Hepatocyte (in vitro differentiated cells): Measurements from ENCODE around the gene ITPR2. TPM values are rescaled to one million over a fixed set of nuclear protein-coding genes. Genes with fewer than 3 reads are reported as not detected.
A peak's percentile ranks its signal among the peaks of the same experiment; 100 is the strongest.

Experiments
- DNase-seq: peaks from one replicate; pipeline ENCODE4 v3.0.0-alpha.2; 2016; ENCODE audit warnings: low spot score
- H2AFZ ChIP-seq: fragments of 200-600 bp; sonication (generic); 2 replicates; pipeline ENCODE4 v1.6.0; 2016; ENCODE audit warnings: antibody characterized with exemption, mild to moderate bottlenecking
- H3K27ac ChIP-seq: fragments of 200-600 bp; sonication (generic); 2 replicates; pipeline ENCODE4 v1.5.1; 2016; ENCODE audit warnings: mild to moderate bottlenecking
- H3K27me3 ChIP-seq: fragments of 200-600 bp; sonication (generic); 2 replicates; pipeline ENCODE4 v1.6.1; 2016
- H3K36me3 ChIP-seq: fragments of 200-600 bp; sonication (generic); replicated peaks from 2 replicates; pipeline ENCODE4 v1.5.1; 2016; ENCODE audit warnings: low read depth; ENCODE audit not compliant: insufficient read depth
- H3K4me1 ChIP-seq: fragments of 200-600 bp; sonication (generic); 2 replicates; pipeline ENCODE4 v1.5.1; 2016; ENCODE audit warnings: mild to moderate bottlenecking, moderate library complexity; ENCODE audit not compliant: insufficient read depth
- H3K4me2 ChIP-seq: fragments of 200-600 bp; sonication (generic); 2 replicates; pipeline ENCODE4 v1.6.0; 2016
- H3K4me3 ChIP-seq: fragments of 200-600 bp; sonication (generic); 2 replicates; pipeline ENCODE4 v1.5.1; 2016; ENCODE audit warnings: mild to moderate bottlenecking
- H3K79me2 ChIP-seq: fragments of 200-600 bp; sonication (generic); 2 replicates; pipeline ENCODE4 v1.6.0; 2017; ENCODE audit warnings: mild to moderate bottlenecking
- H3K9me2 ChIP-seq: fragments of 200-600 bp; sonication (generic); replicated peaks from 2 replicates; pipeline ENCODE4 v1.6.0; 2017; ENCODE audit warnings: mild to moderate bottlenecking; ENCODE audit not compliant: insufficient read depth
- H3K9me3 ChIP-seq: fragments of 200-600 bp; sonication (generic); 2 replicates; pipeline ENCODE4 v1.5.1; 2016; ENCODE audit warnings: low read depth, mild to moderate bottlenecking
- H4K20me1 ChIP-seq: fragments of 200-600 bp; sonication (generic); 2 replicates; pipeline ENCODE4 v1.6.0; 2016; ENCODE audit warnings: mild to moderate bottlenecking; ENCODE audit not compliant: insufficient read depth, poor library complexity, severe bottlenecking
- EZH2 ChIP-seq: fragments of 200-600 bp; sonication (generic); IDR thresholded peaks from 2 replicates; pipeline ENCODE4 v1.6.1; 2016; ENCODE audit warnings: antibody characterized with exemption, mild to moderate bottlenecking, borderline replicate concordance
- EZH2phosphoT487 ChIP-seq: fragments of 200-600 bp; sonication (generic); IDR thresholded peaks from one replicate; pipeline ENCODE4 v1.6.1; 2018; ENCODE audit warnings: antibody characterized with exemption, mild to moderate bottlenecking, low read depth, moderate library complexity; ENCODE audit not compliant: unreplicated experiment, severe bottlenecking
- WGBS: methylation state at CpG from one replicate; pipeline ENCODE4 v1.1.6; 2016; ENCODE audit warnings: low lambda C conversion rate; ENCODE audit errors: missing lambda C conversion rate; 5-methylcytosine and 5-hydroxymethylcytosine counted together
- polyA plus RNA-seq: library from polyadenylated mRNA; unstranded; fragments of >200 nt; fragmentation: Nextera tagmentation; extraction: Ambion mirVana; gene quantifications from 2 replicates; pipeline ENCODE4 v1.2.1, GENCODE V29; 2016
- total RNA-seq: library from RNA; depleted of rRNA; stranded (reverse); fragments of >200 nt; gene quantifications from 2 replicates; pipeline ENCODE4 v1.2.3, GENCODE V29; 2014
- TF ChIP-seq, protein P1 (sequence below): fragments of 200-600 bp; sonication (generic); IDR thresholded peaks from 2 replicates; pipeline ENCODE4 v1.5.1; 2016; ENCODE audit warnings: antibody characterized with exemption, mild to moderate bottlenecking; ENCODE audit not compliant: poor library complexity

The ITPR2 gene
- total and polyA plus RNA-seq, 2 experiments from 2014 or later = 22.0 to 51.4 TPM

DNA sequence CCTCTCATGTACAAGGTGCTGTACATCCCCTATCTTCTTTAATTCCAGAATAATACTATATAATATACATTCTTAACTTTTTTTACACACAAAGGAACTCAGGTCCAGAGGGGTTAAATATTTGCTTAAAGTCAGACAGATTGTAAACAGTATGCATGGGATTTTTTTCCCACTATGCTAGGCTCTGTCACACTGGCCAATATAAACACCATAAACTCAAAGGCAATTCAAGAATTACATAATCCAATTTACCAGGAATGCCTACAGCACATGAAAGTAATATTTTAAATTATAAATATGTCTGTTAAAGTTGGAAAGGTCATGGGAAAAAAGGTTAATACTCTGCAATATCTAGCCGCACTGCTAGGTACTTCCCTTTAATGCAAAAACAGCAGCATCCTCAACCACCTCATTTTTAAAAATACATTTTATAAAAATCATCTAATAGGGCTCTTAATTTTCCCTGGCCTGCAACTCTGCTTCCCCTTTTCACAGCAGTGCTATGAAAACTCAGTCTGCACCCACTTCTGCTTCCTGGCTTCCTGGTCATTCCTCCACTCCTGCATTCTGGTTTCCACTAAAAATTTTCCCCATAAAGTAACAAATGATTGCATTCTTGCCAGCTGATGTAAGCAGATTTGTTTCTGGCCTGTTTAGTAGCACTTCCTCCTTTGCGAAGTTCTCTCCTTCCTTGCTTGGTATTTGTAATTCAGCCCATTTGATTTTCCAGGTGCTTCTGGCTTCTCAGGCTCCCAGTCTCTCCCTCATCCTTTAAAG, 128.1 kb downstream of the ITPR2 start:
- TF ChIP-seq EZH2phosphoT487 (no peak), EZH2 (no peak)
- TF ChIP-seq, protein P1, sequence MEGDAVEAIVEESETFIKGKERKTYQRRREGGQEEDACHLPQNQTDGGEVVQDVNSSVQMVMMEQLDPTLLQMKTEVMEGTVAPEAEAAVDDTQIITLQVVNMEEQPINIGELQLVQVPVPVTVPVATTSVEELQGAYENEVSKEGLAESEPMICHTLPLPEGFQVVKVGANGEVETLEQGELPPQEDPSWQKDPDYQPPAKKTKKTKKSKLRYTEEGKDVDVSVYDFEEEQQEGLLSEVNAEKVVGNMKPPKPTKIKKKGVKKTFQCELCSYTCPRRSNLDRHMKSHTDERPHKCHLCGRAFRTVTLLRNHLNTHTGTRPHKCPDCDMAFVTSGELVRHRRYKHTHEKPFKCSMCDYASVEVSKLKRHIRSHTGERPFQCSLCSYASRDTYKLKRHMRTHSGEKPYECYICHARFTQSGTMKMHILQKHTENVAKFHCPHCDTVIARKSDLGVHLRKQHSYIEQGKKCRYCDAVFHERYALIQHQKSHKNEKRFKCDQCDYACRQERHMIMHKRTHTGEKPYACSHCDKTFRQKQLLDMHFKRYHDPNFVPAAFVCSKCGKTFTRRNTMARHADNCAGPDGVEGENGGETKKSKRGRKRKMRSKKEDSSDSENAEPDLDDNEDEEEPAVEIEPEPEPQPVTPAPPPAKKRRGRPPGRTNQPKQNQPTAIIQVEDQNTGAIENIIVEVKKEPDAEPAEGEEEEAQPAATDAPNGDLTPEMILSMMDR = no peak
- no peaks in the 10 kb centered on the region for H3K36me3 ChIP-seq
- no peaks in the 10 kb centered on the region for H3K27me3 ChIP-seq
- H3K4me2 ChIP-seq = peak overlapping the region; percentile 13
- H4K20me1 ChIP-seq = no peaks in the 10 kb centered on the region
- no peak overlapping the region for H3K4me3 ChIP-seq
- no peaks in the 10 kb centered on the region for H3K9me3 ChIP-seq
- H2AFZ ChIP-seq = no peak overlapping the region
- H3K27ac ChIP-seq = peak overlapping the region; percentile 9
- H3K79me2 ChIP-seq = no peaks in the 10 kb centered on the region
- DNase-seq = no peak
- peaks cover 8% of the 10 kb centered on the region for H3K4me1 ChIP-seq
- 24% methylated on average over 2 of the region's 2 CpGs for WGBS
- no peaks in the 10 kb centered on the region for H3K9me2 ChIP-seq

DNA sequence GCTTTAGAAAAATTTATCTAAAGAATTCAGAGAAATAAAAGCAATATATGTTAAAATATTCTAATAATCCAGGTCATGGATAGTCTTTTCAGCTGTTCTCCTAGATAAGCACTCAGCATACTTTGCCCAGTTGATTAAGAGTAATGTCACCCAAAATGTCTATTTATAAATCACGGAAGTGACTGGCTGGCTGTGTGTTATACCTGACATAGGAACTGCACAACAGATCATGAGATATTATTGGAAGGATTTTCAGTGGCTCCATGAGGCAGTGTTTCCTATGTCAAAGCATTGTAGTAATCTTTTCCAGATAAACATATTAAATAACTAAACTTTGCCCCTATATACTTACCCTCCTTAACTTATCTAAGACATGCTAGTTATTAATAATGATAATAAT, 128.8 kb downstream of the ITPR2 start:
- TF ChIP-seq EZH2phosphoT487 (no peak), EZH2 (no peak)
- TF ChIP-seq, protein P1 = no peak
- no peak for DNase-seq
- Histone ChIP-seq H3K27ac (no peak overlapping the region), H3K27me3 (no peaks in the 10 kb centered on the region), H4K20me1 (no peaks in the 10 kb centered on the region), H3K9me3 (no peaks in the 10 kb centered on the region), H3K79me2 (no peaks in the 10 kb centered on the region), H3K36me3 (no peaks in the 10 kb centered on the region), H3K4me2 (no peak overlapping the region), H3K4me3 (no peak overlapping the region), H3K4me1 (peaks cover 8% of the 10 kb centered on the region), H3K9me2 (no peaks in the 10 kb centered on the region), H2AFZ (no peak overlapping the region)
- WGBS = 80% methylated on average over 1 of the region's 1 CpG

DNA sequence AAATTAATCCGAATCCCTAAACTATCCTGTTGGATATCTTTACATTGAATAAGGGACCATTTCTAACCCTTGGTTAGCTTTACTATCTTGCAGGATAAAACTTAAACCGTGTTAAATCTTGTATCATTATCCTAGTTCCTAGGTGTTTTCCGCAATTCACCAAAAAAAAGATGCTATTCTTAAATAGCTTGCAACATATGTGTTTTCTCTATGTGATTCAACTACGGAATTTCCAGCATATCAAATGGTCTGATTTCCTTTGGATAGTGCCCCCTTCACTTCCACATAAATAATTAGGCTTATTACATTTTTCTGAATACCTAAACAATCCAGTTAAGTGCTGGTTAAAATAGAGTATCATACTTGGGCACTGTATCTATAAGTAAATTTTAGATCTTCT, 130.3 kb downstream of the ITPR2 start:
- TF ChIP-seq EZH2 (no peak), EZH2phosphoT487 (no peak)
- TF ChIP-seq, protein P1 = no peak
- Histone ChIP-seq H3K79me2 (no peaks in the 10 kb centered on the region), H2AFZ (no peak overlapping the region), H3K27me3 (no peaks in the 10 kb centered on the region), H3K4me2 (no peak overlapping the region), H3K9me2 (no peaks in the 10 kb centered on the region), H4K20me1 (no peaks in the 10 kb centered on the region), H3K27ac (no peak overlapping the region), H3K9me3 (no peaks in the 10 kb centered on the region), H3K36me3 (no peaks in the 10 kb centered on the region), H3K4me1 (peaks cover 8% of the 10 kb centered on the region), H3K4me3 (no peak overlapping the region)
- DNase-seq = no peak
- 99% methylated on average over 4 of the region's 4 CpGs for WGBS
